ENCODE measurements around the gene SMAD3. TPM values are rescaled to one million over a fixed set of nuclear protein-coding genes. Genes with fewer than 3 reads are reported as not detected.

SMAD3 gene
- total and polyA plus RNA-seq, 4 donors: 10.9 to 41.6 (median 23.4) TPM

DNA sequence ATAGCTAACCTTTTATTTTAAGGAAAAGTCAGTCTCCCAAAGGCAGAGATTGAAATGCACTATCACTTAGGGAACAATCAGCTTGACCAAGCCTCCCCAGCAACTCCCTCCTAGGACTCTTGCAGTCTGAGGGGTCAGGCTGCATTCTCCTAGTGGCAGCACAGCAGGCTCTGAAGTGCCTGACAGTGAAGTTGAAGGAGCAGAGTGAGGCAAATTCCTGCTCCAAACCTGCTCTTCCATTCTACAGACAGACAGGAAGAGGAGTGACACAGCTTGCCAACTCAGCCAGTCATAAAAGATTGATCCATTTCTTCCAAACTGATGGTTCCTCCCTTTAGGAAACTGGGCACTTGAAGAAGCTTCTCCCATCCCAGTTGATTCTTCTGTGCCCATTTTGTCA lies 43.9 kb upstream of the SMAD3 start:
- no peak overlapping the region for H3K27ac ChIP-seq (ENCODE audit: low read depth in 1 of 2, low read length in 1 of 2)

DNA sequence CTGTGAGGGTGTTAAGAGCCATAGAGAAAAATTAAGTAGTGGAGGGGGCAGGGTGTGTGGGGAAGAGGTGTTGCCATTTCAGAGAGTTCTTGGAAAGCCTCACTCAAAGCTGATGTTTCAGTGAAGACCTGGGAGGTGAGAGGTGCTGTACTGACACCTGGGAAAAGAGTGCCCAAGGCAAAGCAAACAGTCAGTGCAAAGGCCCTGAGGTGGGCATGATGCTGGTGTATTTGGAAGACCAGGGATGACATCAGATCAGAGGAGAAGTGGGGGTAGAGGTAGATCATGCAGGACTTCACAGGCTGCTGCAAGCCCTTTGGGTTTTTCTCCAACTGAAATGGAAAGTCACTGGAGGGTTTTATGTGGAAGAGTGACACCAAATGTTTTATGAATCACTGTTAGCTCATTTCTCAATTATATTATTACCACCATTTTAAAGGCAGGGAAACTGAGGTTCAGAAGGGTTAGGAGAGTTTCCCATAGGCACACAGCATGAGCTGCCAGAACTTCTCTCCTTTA lies 42.8 kb upstream of the SMAD3 start:
- Histone ChIP-seq H3K9me3 (ENCODE audit: control insufficient read depth in 4 of 4, insufficient read depth in 3 of 4, low read length in 3 of 4) (peaks cover 0 to 1% (median 0%) of the 10 kb centered on the region in 4 donors), H3K36me3 (ENCODE audit: control insufficient read depth in 4 of 4, insufficient read depth in 4 of 4, low read length in 4 of 4) (no peaks in the 10 kb centered on the region), H3K27ac (ENCODE audit: low read depth in 1 of 2, low read length in 1 of 2) (no peak overlapping the region), H3K9ac (ENCODE audit: insufficient read depth in 1 of 2, low read length in 2 of 2) (no peak overlapping the region), H3K27me3 (ENCODE audit: control insufficient read depth in 3 of 3, insufficient read depth in 3 of 3, low read length in 2 of 3) (no peaks in the 10 kb centered on the region), H3K4me3 (no peak overlapping the region), H3K4me1 (ENCODE audit: control insufficient read depth in 5 of 5, insufficient read depth in 5 of 5, low read length in 5 of 5) (peaks cover 14 to 34% (median 21%) of the 10 kb centered on the region in 5 donors)
- TF ChIP-seq, protein P1, sequence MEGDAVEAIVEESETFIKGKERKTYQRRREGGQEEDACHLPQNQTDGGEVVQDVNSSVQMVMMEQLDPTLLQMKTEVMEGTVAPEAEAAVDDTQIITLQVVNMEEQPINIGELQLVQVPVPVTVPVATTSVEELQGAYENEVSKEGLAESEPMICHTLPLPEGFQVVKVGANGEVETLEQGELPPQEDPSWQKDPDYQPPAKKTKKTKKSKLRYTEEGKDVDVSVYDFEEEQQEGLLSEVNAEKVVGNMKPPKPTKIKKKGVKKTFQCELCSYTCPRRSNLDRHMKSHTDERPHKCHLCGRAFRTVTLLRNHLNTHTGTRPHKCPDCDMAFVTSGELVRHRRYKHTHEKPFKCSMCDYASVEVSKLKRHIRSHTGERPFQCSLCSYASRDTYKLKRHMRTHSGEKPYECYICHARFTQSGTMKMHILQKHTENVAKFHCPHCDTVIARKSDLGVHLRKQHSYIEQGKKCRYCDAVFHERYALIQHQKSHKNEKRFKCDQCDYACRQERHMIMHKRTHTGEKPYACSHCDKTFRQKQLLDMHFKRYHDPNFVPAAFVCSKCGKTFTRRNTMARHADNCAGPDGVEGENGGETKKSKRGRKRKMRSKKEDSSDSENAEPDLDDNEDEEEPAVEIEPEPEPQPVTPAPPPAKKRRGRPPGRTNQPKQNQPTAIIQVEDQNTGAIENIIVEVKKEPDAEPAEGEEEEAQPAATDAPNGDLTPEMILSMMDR (IDR thresholded peaks at IDR 0.05; ENCODE audit: control extremely low read depth, extremely low read depth): no peak
- ATAC-seq (ENCODE audit: insufficient read depth, low FRiP score) (no peak), DNase-seq (no peak)

More for the DNA sequence above, 43.9 kb upstream of the SMAD3 start:
- no peak overlapping the region for H3K9ac ChIP-seq (ENCODE audit: insufficient read depth in 1 of 2, low read length in 2 of 2)
- TF ChIP-seq, protein P1 (IDR thresholded peaks at IDR 0.05; ENCODE audit: control extremely low read depth, extremely low read depth): no peak
- no peak overlapping the region for H3K4me3 ChIP-seq
- peaks cover 0 to 1% (median 0%) of the 10 kb centered on the region in 4 donors for H3K9me3 ChIP-seq (ENCODE audit: control insufficient read depth in 4 of 4, insufficient read depth in 3 of 4, low read length in 3 of 4)
- ATAC-seq (ENCODE audit: insufficient read depth, low FRiP score) (no peak), DNase-seq (no peak)
- no peaks in the 10 kb centered on the region for H3K27me3 ChIP-seq (ENCODE audit: control insufficient read depth in 3 of 3, insufficient read depth in 3 of 3, low read length in 2 of 3)
- peaks cover 13 to 30% (median 21%) of the 10 kb centered on the region in 5 donors for H3K4me1 ChIP-seq (ENCODE audit: control insufficient read depth in 5 of 5, insufficient read depth in 5 of 5, low read length in 5 of 5)
- H3K36me3 ChIP-seq (ENCODE audit: control insufficient read depth in 4 of 4, insufficient read depth in 4 of 4, low read length in 4 of 4): no peaks in the 10 kb centered on the region

DNA sequence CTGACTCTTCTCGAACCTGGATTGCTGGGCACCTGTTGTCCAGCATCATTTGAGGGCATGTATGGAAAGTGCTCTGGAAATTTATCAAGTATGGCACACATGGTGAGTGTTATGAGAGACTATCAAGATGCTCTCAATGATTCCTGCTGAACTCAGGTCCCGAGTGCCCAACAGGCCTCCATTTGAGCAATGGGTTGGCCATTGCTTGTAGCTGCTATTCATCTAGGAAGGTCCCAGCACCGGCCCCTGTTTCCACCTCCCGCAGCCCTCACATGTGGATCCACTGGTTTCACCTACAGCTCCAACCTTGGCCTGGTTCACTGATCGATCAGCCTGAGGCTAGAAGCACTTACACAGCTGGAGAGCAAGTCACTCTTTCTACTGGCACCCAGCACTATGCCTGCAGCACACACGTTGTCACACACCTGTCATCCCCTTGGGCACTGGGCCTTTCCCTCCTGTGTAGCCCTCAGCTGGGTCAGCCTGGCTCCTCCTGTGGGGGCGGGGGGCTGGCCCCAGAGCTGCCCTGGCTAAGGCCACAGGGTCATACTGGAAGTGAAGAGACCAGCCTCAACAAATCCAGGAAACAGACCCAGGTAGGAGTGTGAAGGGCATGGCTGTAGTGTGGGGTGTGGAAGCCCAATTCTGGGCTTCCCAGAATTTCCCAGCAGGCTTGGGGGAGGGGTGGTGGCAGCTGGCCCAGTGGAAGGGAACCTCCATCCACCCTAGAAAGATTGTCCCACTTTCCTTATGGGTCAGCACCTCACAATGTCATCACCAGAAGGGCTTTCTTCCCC lies 41.7 kb upstream of the SMAD3 start:
- peak overlapping the region in 1 of 2 donors; percentile 11 for H3K9ac ChIP-seq (ENCODE audit: insufficient read depth in 1 of 2, low read length in 2 of 2)
- peak; percentile 14 for ATAC-seq (ENCODE audit: insufficient read depth, low FRiP score)

More for the DNA sequence above, 41.7 kb upstream of the SMAD3 start:
- DNase-seq: no peak
- TF ChIP-seq, protein P1 (IDR thresholded peaks at IDR 0.05; ENCODE audit: control extremely low read depth, extremely low read depth): no peak
- Histone ChIP-seq H3K27me3 (ENCODE audit: control insufficient read depth in 3 of 3, insufficient read depth in 3 of 3, low read length in 2 of 3) (no peaks in the 10 kb centered on the region), H3K4me1 (ENCODE audit: control insufficient read depth in 5 of 5, insufficient read depth in 5 of 5, low read length in 5 of 5) (peaks cover 14 to 34% (median 21%) of the 10 kb centered on the region in 5 donors), H3K36me3 (ENCODE audit: control insufficient read depth in 4 of 4, insufficient read depth in 4 of 4, low read length in 4 of 4) (no peaks in the 10 kb centered on the region), H3K9me3 (ENCODE audit: control insufficient read depth in 4 of 4, insufficient read depth in 3 of 4, low read length in 3 of 4) (peaks cover 0 to 1% (median 0%) of the 10 kb centered on the region in 4 donors), H3K27ac (ENCODE audit: low read depth in 1 of 2, low read length in 1 of 2) (peak overlapping the region in 1 of 2 donors; percentile 55), H3K4me3 (no peak overlapping the region)
- 91 to 92% methylated on average over 7 of the region's 7 CpGs for WGBS, 2 donors
